Activated T-helper 1 cell treated with Interleukin-2 at 50 U/mL for 16 hours (primary cell): Measurements from ENCODE around the gene NAALADL2.
"Not testable (repeated sequence)": the region's sequence is repeated elsewhere in the genome, so short reads cannot be mapped to it uniquely, and the experiment has no call there.

Experiments
- DNase-seq: peaks from one replicate; pipeline ENCODE4 v3.0.0-alpha.2; 2020; ENCODE audit warnings: low read depth

The NAALADL2 gene

GRCh38 chr3:175590745-175591144, 731.6 kb downstream of the NAALADL2 start:
- no peak for DNase-seq

- no peak for DNase-seq
Measured at GRCh38 chr3:175591375-175591774, 732.2 kb downstream of the NAALADL2 start.

GRCh38 chr3:175593331-175593730, 734.2 kb downstream of the NAALADL2 start:
- DNase-seq, result no peak

GRCh38 chr3:175598740-175599139, 739.6 kb downstream of the NAALADL2 start:
- no peak for DNase-seq

- DNase-seq, result no peak
Measured at GRCh38 chr3:175601521-175601920, 742.4 kb downstream of the NAALADL2 start.

- no peak for DNase-seq
Measured at GRCh38 chr3:175605851-175606250, 746.7 kb downstream of the NAALADL2 start.

GRCh38 chr3:175606650-175607318, 747.6 kb downstream of the NAALADL2 start:
- no peak for DNase-seq

GRCh38 chr3:175608356-175608755, 749.2 kb downstream of the NAALADL2 start:
- no peak for DNase-seq

GRCh38 chr3:175608911-175609310, 749.8 kb downstream of the NAALADL2 start:
- DNase-seq, result no peak

GRCh38 chr3:175612487-175613196, 753.5 kb downstream of the NAALADL2 start:
- no peak for DNase-seq

- DNase-seq, result not testable (repeated sequence)
Measured at GRCh38 chr3:175614107-175614506, 755.0 kb downstream of the NAALADL2 start.

- no peak for DNase-seq
Measured at GRCh38 chr3:175617247-175617646, 758.1 kb downstream of the NAALADL2 start.

- DNase-seq, result no peak
Measured at GRCh38 chr3:175619369-175619768, 760.2 kb downstream of the NAALADL2 start.

GRCh38 chr3:175620093-175620492, 761.0 kb downstream of the NAALADL2 start:
- DNase-seq, result no peak

- DNase-seq, result no peak
Measured at GRCh38 chr3:175620532-175620931, 761.4 kb downstream of the NAALADL2 start.

- DNase-seq, result no peak
Measured at GRCh38 chr3:175640958-175641357, 781.8 kb downstream of the NAALADL2 start.

- no peak for DNase-seq
Measured at GRCh38 chr3:175646865-175647264, 787.7 kb downstream of the NAALADL2 start.

- DNase-seq, result no peak
Measured at GRCh38 chr3:175648899-175649298, 789.8 kb downstream of the NAALADL2 start.

GRCh38 chr3:175651716-175652115, 792.6 kb downstream of the NAALADL2 start:
- DNase-seq, result no peak

GRCh38 chr3:175655351-175655750, 796.2 kb downstream of the NAALADL2 start:
- no peak for DNase-seq

- DNase-seq, result no peak
Measured at GRCh38 chr3:175656461-175656860, 797.3 kb downstream of the NAALADL2 start.

GRCh38 chr3:175659670-175660350, 800.7 kb downstream of the NAALADL2 start:
- DNase-seq, result no peak

GRCh38 chr3:175662815-175663214, 803.7 kb downstream of the NAALADL2 start:
- DNase-seq, result no peak
